ENCODE data around the gene KLC4.
"Not testable (repeated sequence)": the region's sequence is repeated elsewhere in the genome, so short reads cannot be mapped to it uniquely, and the experiment has no call there.

The KLC4 gene

GRCh38 chr6:43093436-43094289 is 34.2 kb downstream of the KLC4 start:
- no peak for DNase-seq (ENCODE audit: low read depth)

GRCh38 chr6:43095939-43096338 is 36.5 kb downstream of the KLC4 start:
- no peak for DNase-seq (ENCODE audit: low read depth)

GRCh38 chr6:43096451-43097097 is 37.1 kb downstream of the KLC4 start:
- DNase-seq (ENCODE audit: low read depth) = no peak

GRCh38 chr6:43097098-43097489 is 37.7 kb downstream of the KLC4 start:
- DNase-seq (ENCODE audit: low read depth) = no peak

GRCh38 chr6:43097502-43097901 is 38.1 kb downstream of the KLC4 start:
- DNase-seq (ENCODE audit: low read depth) = no peak

- DNase-seq (ENCODE audit: low read depth) = no peak
Measured at GRCh38 chr6:43101497-43101896, 42.1 kb downstream of the KLC4 start.

- DNase-seq (ENCODE audit: low read depth) = no peak
Measured at GRCh38 chr6:43103253-43103876, 43.9 kb downstream of the KLC4 start.

- no peak for DNase-seq (ENCODE audit: low read depth)
Measured at GRCh38 chr6:43105538-43106222, 46.2 kb downstream of the KLC4 start.

GRCh38 chr6:43107344-43108062 is 48.1 kb downstream of the KLC4 start:
- DNase-seq (ENCODE audit: low read depth) = no peak

GRCh38 chr6:43113431-43114260 is 54.2 kb downstream of the KLC4 start:
- no peak for DNase-seq (ENCODE audit: low read depth)

- no peak for DNase-seq (ENCODE audit: low read depth)
Measured at GRCh38 chr6:43115365-43115764, 55.9 kb downstream of the KLC4 start.

GRCh38 chr6:43117466-43117865 is 58.0 kb downstream of the KLC4 start:
- not testable (repeated sequence) for DNase-seq (ENCODE audit: low read depth)

- DNase-seq (ENCODE audit: low read depth) = no peak
Measured at GRCh38 chr6:43119482-43119881, 60.1 kb downstream of the KLC4 start.

- no peak for DNase-seq (ENCODE audit: low read depth)
Measured at GRCh38 chr6:43120101-43120763, 60.8 kb downstream of the KLC4 start.

GRCh38 chr6:43120944-43121913 is 61.8 kb downstream of the KLC4 start:
- DNase-seq (ENCODE audit: low read depth) = peak; percentile 96

- no peak for DNase-seq (ENCODE audit: low read depth)
Measured at GRCh38 chr6:43122146-43122545, 62.7 kb downstream of the KLC4 start.

- no peak for DNase-seq (ENCODE audit: low read depth)
Measured at GRCh38 chr6:43123461-43124314, 64.3 kb downstream of the KLC4 start.

- no peak for DNase-seq (ENCODE audit: low read depth)
Measured at GRCh38 chr6:43124481-43124880, 65.0 kb downstream of the KLC4 start.

Data from HS-27A (cell line).